Measurements from ENCODE around the gene LYVE1.

LYVE1 gene

DNA sequence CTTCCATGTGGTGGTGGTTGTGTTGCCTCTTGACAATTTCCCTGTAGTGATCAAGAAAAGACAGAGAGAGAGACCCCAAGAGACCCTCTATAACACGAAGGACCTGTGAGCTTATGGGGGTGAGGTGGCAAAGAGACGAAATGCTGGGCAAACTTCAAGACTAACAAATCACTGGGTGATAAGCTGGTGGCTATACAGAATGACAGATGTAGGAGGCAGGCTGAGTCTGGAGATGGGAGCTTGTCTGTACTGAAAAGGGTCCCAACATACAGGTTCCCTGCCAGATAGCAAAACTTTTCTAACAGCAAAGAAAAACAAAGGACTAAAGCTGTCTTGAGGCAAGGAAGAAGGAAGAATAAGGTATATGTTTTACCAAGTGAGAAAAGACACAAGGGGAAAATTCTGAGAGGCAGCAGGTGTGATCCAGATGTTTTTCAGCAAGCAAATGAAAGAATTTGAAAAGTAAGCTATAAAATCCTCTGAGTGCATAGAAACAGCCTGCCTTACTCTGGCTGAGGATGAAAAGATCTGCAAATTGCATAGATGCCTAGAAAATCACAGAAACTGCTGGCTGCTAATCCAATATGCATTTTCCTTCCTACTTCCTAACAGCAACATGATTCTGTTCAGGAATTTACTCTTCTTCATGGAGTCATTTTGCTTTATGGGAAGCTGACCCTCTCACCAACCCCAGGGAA is 21.9 kb upstream of the LYVE1 start:
- H3K36me3 ChIP-seq (replicated peaks; ENCODE audit: insufficient read depth, low read length) = no peaks in the 10 kb centered on the region
- no peaks in the 10 kb centered on the region for H3K79me2 ChIP-seq (ENCODE audit: low read length)
- H3K9me2 ChIP-seq (replicated peaks; ENCODE audit: insufficient read depth, low read length) = no peaks in the 10 kb centered on the region

DNA sequence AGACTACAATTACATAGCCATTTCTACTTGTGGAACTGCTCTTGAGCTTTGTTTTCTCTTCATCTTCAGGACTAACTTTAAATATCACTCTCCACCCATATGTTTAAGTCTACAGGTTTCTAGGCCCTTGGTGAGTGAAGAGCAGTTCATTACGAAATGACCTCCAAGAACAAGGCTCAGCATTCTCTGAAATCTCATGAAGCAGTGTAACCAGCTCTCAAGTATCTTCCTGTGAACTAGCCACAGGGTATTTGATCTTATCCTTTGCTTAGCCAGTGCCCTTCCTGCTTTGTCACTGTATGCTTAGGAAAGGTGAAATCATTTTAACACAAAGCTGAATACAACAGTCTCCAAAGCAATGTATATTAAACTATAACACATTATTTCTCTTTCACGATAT is 20.4 kb upstream of the LYVE1 start:
- no peak overlapping the region for H3K9ac ChIP-seq (ENCODE audit: low read length)
- H3K36me3 ChIP-seq (replicated peaks; ENCODE audit: insufficient read depth, low read length) = no peaks in the 10 kb centered on the region
- H3K4me1 ChIP-seq (ENCODE audit: low read length) = no peaks in the 10 kb centered on the region
- H3K4me2 ChIP-seq (ENCODE audit: low read depth, low read length) = no peak overlapping the region
- no peaks in the 10 kb centered on the region for H3K27me3 ChIP-seq (replicated peaks; ENCODE audit: insufficient read depth, low read length)
- no peak overlapping the region for H3K27ac ChIP-seq (ENCODE audit: low read length)
- H3K9me3 ChIP-seq (replicated peaks; ENCODE audit: insufficient read depth, low read length) = no peaks in the 10 kb centered on the region
- DNase-seq = no peak
- no peak overlapping the region for H3K4me3 ChIP-seq (ENCODE audit: low read length)
- no peaks in the 10 kb centered on the region for H3F3A ChIP-seq (ENCODE audit: insufficient read depth, low read length)
- H4K20me1 ChIP-seq (ENCODE audit: insufficient read depth, low read length) = no peaks in the 10 kb centered on the region
- H3K9me2 ChIP-seq (replicated peaks; ENCODE audit: insufficient read depth, low read length) = no peaks in the 10 kb centered on the region
- H2AFZ ChIP-seq (ENCODE audit: low read length) = no peak overlapping the region
- TF ChIP-seq EZH2phosphoT487 (IDR thresholded peaks at IDR 0.05; ENCODE audit: low read length) (no peak), CTCF (IDR thresholded peaks at IDR 0.05; ENCODE audit: low read length) (no peak), EZH2 (optimal IDR thresholded peaks at IDR 0.05; ENCODE audit: low read depth, low read length) (no peak)
- no peaks in the 10 kb centered on the region for H3K79me2 ChIP-seq (ENCODE audit: low read length)

More for the DNA sequence above, 21.9 kb upstream of the LYVE1 start:
- Histone ChIP-seq H2AFZ (ENCODE audit: low read length) (no peak overlapping the region), H3F3A (ENCODE audit: insufficient read depth, low read length) (no peaks in the 10 kb centered on the region), H3K27ac (ENCODE audit: low read length) (no peak overlapping the region), H3K27me3 (replicated peaks; ENCODE audit: insufficient read depth, low read length) (no peaks in the 10 kb centered on the region), H3K4me2 (ENCODE audit: low read depth, low read length) (no peak overlapping the region), H3K9ac (ENCODE audit: low read length) (no peak overlapping the region), H3K4me3 (ENCODE audit: low read length) (no peak overlapping the region), H4K20me1 (ENCODE audit: insufficient read depth, low read length) (no peaks in the 10 kb centered on the region), H3K9me3 (replicated peaks; ENCODE audit: insufficient read depth, low read length) (no peaks in the 10 kb centered on the region), H3K4me1 (ENCODE audit: low read length) (no peaks in the 10 kb centered on the region)
- TF ChIP-seq EZH2 (optimal IDR thresholded peaks at IDR 0.05; ENCODE audit: low read depth, low read length) (no peak), CTCF (IDR thresholded peaks at IDR 0.05; ENCODE audit: low read length) (no peak), EZH2phosphoT487 (IDR thresholded peaks at IDR 0.05; ENCODE audit: low read length) (no peak)
- DNase-seq = no peak

- DNase-seq = no peak
- no peaks in the 10 kb centered on the region for H3F3A ChIP-seq (ENCODE audit: insufficient read depth, low read length)
- H3K27ac ChIP-seq (ENCODE audit: low read length) = no peak overlapping the region
- H2AFZ ChIP-seq (ENCODE audit: low read length) = no peak overlapping the region
- H3K9me3 ChIP-seq (replicated peaks; ENCODE audit: insufficient read depth, low read length) = no peaks in the 10 kb centered on the region
- no peaks in the 10 kb centered on the region for H3K9me2 ChIP-seq (replicated peaks; ENCODE audit: insufficient read depth, low read length)
- no peaks in the 10 kb centered on the region for H3K27me3 ChIP-seq (replicated peaks; ENCODE audit: insufficient read depth, low read length)
- TF ChIP-seq EZH2phosphoT487 (IDR thresholded peaks at IDR 0.05; ENCODE audit: low read length) (no peak), EZH2 (optimal IDR thresholded peaks at IDR 0.05; ENCODE audit: low read depth, low read length) (no peak), CTCF (IDR thresholded peaks at IDR 0.05; ENCODE audit: low read length) (no peak)
- H3K4me1 ChIP-seq (ENCODE audit: low read length) = no peaks in the 10 kb centered on the region
- no peak overlapping the region for H3K4me2 ChIP-seq (ENCODE audit: low read depth, low read length)
- H4K20me1 ChIP-seq (ENCODE audit: insufficient read depth, low read length) = no peaks in the 10 kb centered on the region
- H3K79me2 ChIP-seq (ENCODE audit: low read length) = no peaks in the 10 kb centered on the region
- no peak overlapping the region for H3K4me3 ChIP-seq (ENCODE audit: low read length)
- H3K9ac ChIP-seq (ENCODE audit: low read length) = no peak overlapping the region
- H3K36me3 ChIP-seq (replicated peaks; ENCODE audit: insufficient read depth, low read length) = no peaks in the 10 kb centered on the region
Observed at GRCh38 chr11:10587995-10588394, 19.5 kb upstream of the LYVE1 start.

Measured in MM.1S (cell line).